Tibial nerve (tissue), 4 donors: Measurements from ENCODE around the gene F7. TPM values are rescaled to one million over a fixed set of nuclear protein-coding genes. Genes with fewer than 3 reads are reported as not detected.

Experiments
- DNase-seq, 2 donors: peaks; one replicate each; pipeline ENCODE4 v3.0.0-alpha.2; 2019; ENCODE audit warnings: low spot score in 2 of 2
- H3K27ac ChIP-seq, 4 donors: fragments of 200-600 bp; sonication (generic) in 3 of 4; one replicate each; pipeline ENCODE4 v1.5.1; 2017 to 2019; ENCODE audit warnings: mild to moderate bottlenecking in 1 of 4
- H3K27me3 ChIP-seq, 2 donors: fragments of 200-600 bp; sonication (generic) in 1 of 2; one replicate each; pipeline versions ENCODE4 v1.5.1 to v1.6.0; 2017 to 2019
- H3K36me3 ChIP-seq, 3 donors: fragments of 200-600 bp; sonication (generic); one replicate each; pipeline ENCODE4 v1.5.1; 2018 to 2019
- H3K4me1 ChIP-seq, 4 donors: fragments of 200-600 bp; sonication (generic) in 3 of 4; one replicate each; pipeline ENCODE4 v1.5.1; 2017 to 2019
- H3K4me3 ChIP-seq, 4 donors: fragments of 200-600 bp; sonication (generic) in 3 of 4; one replicate each; pipeline ENCODE4 v1.5.1; 2017 to 2019; ENCODE audit warnings: mild to moderate bottlenecking in 1 of 4, moderate library complexity in 1 of 4
- H3K9me3 ChIP-seq, 4 donors: fragments of 200-600 bp; sonication (generic) in 3 of 4; one replicate each; pipeline ENCODE4 v1.5.1; 2017 to 2019
- CTCF ChIP-seq, 5 experiments: fragments of 200-600 bp in 3 of 5; fragments of 450-650 bp in 2 of 5; sonication (generic) in 3 of 5; IDR thresholded peaks; one replicate each; pipeline ENCODE4 v1.5.1; 2016 to 2019; ENCODE audit warnings: antibody characterized with exemption in 5 of 5, mild to moderate bottlenecking in 3 of 5, moderate library complexity in 2 of 5
- EP300 ChIP-seq, 2 donors: sonication (generic); formaldehyde crosslinking; IDR thresholded peaks; one replicate each; pipeline ENCODE4 v1.6.1; 2017; ENCODE audit warnings: antibody characterized with exemption in 2 of 2, mild to moderate bottlenecking in 1 of 2
- POLR2A ChIP-seq, 2 donors: fragments of 450-650 bp; IDR thresholded peaks; one replicate each; pipeline ENCODE4 v1.6.1; 2017; ENCODE audit warnings: antibody characterized with exemption in 2 of 2, mild to moderate bottlenecking in 2 of 2, moderate library complexity in 2 of 2
- WGBS, 2 donors: methylation state at CpG; one replicate each; pipeline ENCODE4 v1.1.5; 2018; 5-methylcytosine and 5-hydroxymethylcytosine counted together
- total RNA-seq, 4 donors: library from RNA; depleted of rRNA; stranded (reverse); fragments of >200 nt; gene quantifications; one replicate each; pipeline ENCODE4 v1.1.0, GENCODE V29; 2016

Gene F7
- total RNA-seq, 4 donors from 2014 or later: not detected

- Histone ChIP-seq H3K27me3 (peaks cover 0 to 5% of the 10 kb centered on the region in 2 donors), H3K9me3 (no peaks in the 10 kb centered on the region), H3K4me3 (no peak overlapping the region), H3K36me3 (no peaks in the 10 kb centered on the region), H3K4me1 (peaks cover 0 to 21% (median 7%) of the 10 kb centered on the region in 4 donors), H3K27ac (no peak overlapping the region)
- 86 to 87% methylated on average over 21 to 26 of the region's 26 CpGs for WGBS, 2 donors
- DNase-seq: no peak
- TF ChIP-seq CTCF (IDR thresholded peaks at IDR 0.05) (no peak), POLR2A (IDR thresholded peaks at IDR 0.05) (no peak), EP300 (IDR thresholded peaks at IDR 0.05) (no peak)
Measured at GRCh38 chr13:113149711-113150549, 44.3 kb downstream of the F7 start.

DNA sequence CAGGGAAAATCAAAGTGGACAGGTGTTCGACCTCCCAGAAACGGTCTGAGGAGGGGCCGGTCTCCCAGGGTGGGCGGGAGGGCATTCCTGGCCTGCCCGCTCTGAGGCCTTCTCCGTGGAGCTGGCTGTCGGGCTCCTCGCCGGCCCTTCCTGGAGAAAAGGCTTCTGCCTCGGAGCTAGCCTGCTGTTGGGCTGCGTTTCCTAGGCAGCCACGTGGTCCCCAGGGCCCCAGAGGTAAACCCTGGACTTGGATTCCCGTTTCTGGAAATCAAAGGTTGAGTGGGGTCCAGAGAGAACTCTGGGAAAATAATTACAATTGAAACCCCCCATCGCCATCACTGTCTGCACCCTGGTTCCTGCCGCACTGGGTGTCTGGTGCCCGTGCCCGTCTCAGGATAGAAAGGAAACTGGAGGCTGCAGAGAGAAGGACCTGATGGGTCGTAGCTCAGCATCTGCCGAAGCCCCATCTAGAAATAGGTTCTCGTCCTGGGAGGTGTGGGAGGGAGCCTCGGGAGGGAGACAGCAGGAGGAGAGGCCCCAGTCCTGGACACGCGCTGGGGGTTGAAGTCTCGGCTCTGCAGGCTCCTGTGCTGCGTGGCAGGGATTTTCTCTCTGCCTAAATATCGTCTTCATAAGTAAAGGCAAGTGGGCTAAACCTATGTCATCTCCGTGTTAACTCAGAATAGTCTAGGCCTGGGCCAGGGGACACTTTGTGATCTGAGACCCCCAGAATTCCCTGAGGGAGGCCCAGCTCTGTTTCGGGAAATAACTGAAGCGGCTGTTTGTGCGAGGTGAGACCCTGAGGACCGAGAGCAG is 45.2 kb downstream of the F7 start:
- no peaks in the 10 kb centered on the region for H3K36me3 ChIP-seq
- 80 to 85% methylated on average over 31 of the region's 31 CpGs for WGBS, 2 donors
- TF ChIP-seq POLR2A (IDR thresholded peaks at IDR 0.05) (no peak), CTCF (IDR thresholded peaks at IDR 0.05) (no peak), EP300 (IDR thresholded peaks at IDR 0.05) (no peak)
- peaks cover 0 to 5% of the 10 kb centered on the region in 2 donors for H3K27me3 ChIP-seq
- no peak for DNase-seq
- H3K27ac ChIP-seq: no peak overlapping the region
- H3K9me3 ChIP-seq: no peaks in the 10 kb centered on the region
- peaks cover 0 to 21% (median 7%) of the 10 kb centered on the region in 4 donors for H3K4me1 ChIP-seq
- no peak overlapping the region for H3K4me3 ChIP-seq

- Histone ChIP-seq H3K4me1 (peaks cover 0 to 21% (median 7%) of the 10 kb centered on the region in 4 donors), H3K36me3 (no peaks in the 10 kb centered on the region), H3K27ac (no peak overlapping the region), H3K9me3 (no peaks in the 10 kb centered on the region), H3K4me3 (peak overlapping the region in 1 of 4 donors; percentile 53), H3K27me3 (peaks cover 0 to 5% of the 10 kb centered on the region in 2 donors)
- DNase-seq: no peak
- TF ChIP-seq POLR2A (IDR thresholded peaks at IDR 0.05): no peak
- TF ChIP-seq EP300 (IDR thresholded peaks at IDR 0.05): no peak
- 65 to 69% methylated on average over 26 to 27 of the region's 28 CpGs for WGBS, 2 donors
Measured at GRCh38 chr13:113151745-113152690, 46.4 kb downstream of the F7 start.

DNA sequence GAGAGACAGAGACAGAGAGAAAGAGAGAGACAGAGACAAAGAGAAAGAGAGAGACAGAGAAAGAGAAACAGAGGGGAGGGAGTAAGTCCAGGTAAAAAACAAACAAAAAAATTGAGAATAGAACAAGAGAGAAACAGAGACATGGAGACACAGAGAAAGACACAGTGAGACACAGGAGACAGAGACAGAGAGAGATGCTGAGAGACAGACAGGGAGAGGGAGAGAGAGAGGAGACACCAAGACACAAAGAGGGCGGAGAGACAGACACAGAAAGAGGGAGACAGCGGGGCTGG is 47.0 kb downstream of the F7 start:
- 33 to 40% methylated on average over 2 of the region's 2 CpGs for WGBS, 2 donors
- no peak for TF ChIP-seq CTCF (IDR thresholded peaks at IDR 0.05)
- TF ChIP-seq POLR2A (IDR thresholded peaks at IDR 0.05): no peak
- no peak for TF ChIP-seq EP300 (IDR thresholded peaks at IDR 0.05)
- peak overlapping the region in 1 of 4 donors; percentile 83 for H3K27ac ChIP-seq

More for the DNA sequence above, 47.0 kb downstream of the F7 start:
- no peak for DNase-seq
- no peaks in the 10 kb centered on the region for H3K36me3 ChIP-seq
- H3K4me3 ChIP-seq: peak overlapping the region; percentile 34 to 53 (median 48)
- peaks cover 0 to 5% of the 10 kb centered on the region in 2 donors for H3K27me3 ChIP-seq
- no peaks in the 10 kb centered on the region for H3K9me3 ChIP-seq
- H3K4me1 ChIP-seq: peaks cover 0 to 21% (median 7%) of the 10 kb centered on the region in 4 donors
